Mesothelial cell of epicardium (in vitro differentiated cells): ENCODE measurements around the gene RYR3. TPM values are rescaled to one million over a fixed set of nuclear protein-coding genes. Genes with fewer than 3 reads are reported as not detected.
A peak's percentile ranks its signal among the peaks of the same experiment; 100 is the strongest.

Experiments used
- DNase-seq, 2 experiments: peaks; one replicate each; pipeline ENCODE4 v3.0.0; 2021; ENCODE audit warnings: low spot score in 2 of 2; ENCODE audit not compliant: unreplicated experiment in 2 of 2
- H3K27ac Mint-ChIP-seq: 2 replicates; pipeline ENCODE4 v1.8.0; 2021; ENCODE audit warnings: mixed read lengths
- H3K27me3 Mint-ChIP-seq: 2 replicates; pipeline ENCODE4 v1.8.0; 2021; ENCODE audit warnings: low read depth, mixed read lengths
- H3K36me3 Mint-ChIP-seq: 2 replicates; pipeline ENCODE4 v1.8.0; 2021; ENCODE audit warnings: mixed read lengths
- H3K4me1 Mint-ChIP-seq: 2 replicates; pipeline ENCODE4 v1.8.0; 2021; ENCODE audit warnings: mixed read lengths
- H3K4me3 Mint-ChIP-seq: 2 replicates; pipeline ENCODE4 v1.8.0; 2021; ENCODE audit warnings: mild to moderate bottlenecking, moderate library complexity, mixed read lengths
- H3K9me3 Mint-ChIP-seq: 2 replicates; pipeline ENCODE4 v1.8.0; 2021; ENCODE audit warnings: mixed read lengths
- CTCF ChIP-seq: fragments of 200-600 bp; sonication (generic); IDR thresholded peaks from one replicate; pipeline ENCODE4 v1.5.0; 2021; ENCODE audit warnings: antibody characterized with exemption; ENCODE audit not compliant: unreplicated experiment
- total RNA-seq: library from RNA; stranded (reverse); gene quantifications from 3 replicates; pipeline ENCODE4 v1.2.1, GENCODE V29; 2021

The RYR3 gene
- total RNA-seq, 1 donor from 2014 or later = 3.8 TPM

- TF ChIP-seq CTCF = no peak
- peak overlapping the region; percentile 89 for H3K27ac Mint-ChIP-seq
- H3K27me3 Mint-ChIP-seq = no peaks in the 10 kb centered on the region
- H3K36me3 Mint-ChIP-seq = no peaks in the 10 kb centered on the region
- no peak overlapping the region for H3K4me3 Mint-ChIP-seq
- no peak for DNase-seq
- peaks cover 15% of the 10 kb centered on the region for H3K4me1 Mint-ChIP-seq
- no peaks in the 10 kb centered on the region for H3K9me3 Mint-ChIP-seq
These were observed 413.7 kb downstream of the RYR3 start for GRCh38 chr15:33724321-33725036.

- DNase-seq = no peak
- Mint-ChIP-seq H3K4me3 (no peak overlapping the region), H3K9me3 (no peaks in the 10 kb centered on the region), H3K4me1 (peaks cover 20% of the 10 kb centered on the region), H3K27me3 (no peaks in the 10 kb centered on the region), H3K27ac (no peak overlapping the region), H3K36me3 (no peaks in the 10 kb centered on the region)
- TF ChIP-seq CTCF = peak; percentile 28
These were observed 418.9 kb downstream of the RYR3 start for GRCh38 chr15:33729653-33730052.

GRCh38 chr15:33730815-33731214 lies 420.0 kb downstream of the RYR3 start:
- H3K36me3 Mint-ChIP-seq = no peaks in the 10 kb centered on the region
- H3K9me3 Mint-ChIP-seq = no peaks in the 10 kb centered on the region
- no peak overlapping the region for H3K4me3 Mint-ChIP-seq
- peaks cover 15% of the 10 kb centered on the region for H3K4me1 Mint-ChIP-seq
- no peak for TF ChIP-seq CTCF
- H3K27me3 Mint-ChIP-seq = no peaks in the 10 kb centered on the region
- DNase-seq = no peak
- no peak overlapping the region for H3K27ac Mint-ChIP-seq

GRCh38 chr15:33735143-33735542 lies 424.4 kb downstream of the RYR3 start:
- H3K4me3 Mint-ChIP-seq = no peak overlapping the region
- DNase-seq = no peak
- H3K36me3 Mint-ChIP-seq = no peaks in the 10 kb centered on the region
- H3K27ac Mint-ChIP-seq = no peak overlapping the region
- no peaks in the 10 kb centered on the region for H3K9me3 Mint-ChIP-seq
- TF ChIP-seq CTCF = no peak
- peaks cover 2% of the 10 kb centered on the region for H3K27me3 Mint-ChIP-seq
- H3K4me1 Mint-ChIP-seq = peaks cover 15% of the 10 kb centered on the region

- Mint-ChIP-seq H3K27me3 (peaks cover 2% of the 10 kb centered on the region), H3K4me3 (no peak overlapping the region), H3K9me3 (no peaks in the 10 kb centered on the region), H3K4me1 (peaks cover 12% of the 10 kb centered on the region), H3K36me3 (no peaks in the 10 kb centered on the region), H3K27ac (no peak overlapping the region)
- no peak for TF ChIP-seq CTCF
- no peak for DNase-seq
These were observed 425.0 kb downstream of the RYR3 start for GRCh38 chr15:33735637-33736247.
